ENCODE data around the gene CD320. TPM values are rescaled to one million over a fixed set of nuclear protein-coding genes. Genes with fewer than 3 reads are reported as not detected.

Gene CD320
- total RNA-seq, 4 donors from 2014 or later = 23.6 to 72.9 (median 37.6) TPM

GRCh38 chr19:8262431-8262830 is 45.7 kb downstream of the CD320 start:
- TF ChIP-seq, protein P1, sequence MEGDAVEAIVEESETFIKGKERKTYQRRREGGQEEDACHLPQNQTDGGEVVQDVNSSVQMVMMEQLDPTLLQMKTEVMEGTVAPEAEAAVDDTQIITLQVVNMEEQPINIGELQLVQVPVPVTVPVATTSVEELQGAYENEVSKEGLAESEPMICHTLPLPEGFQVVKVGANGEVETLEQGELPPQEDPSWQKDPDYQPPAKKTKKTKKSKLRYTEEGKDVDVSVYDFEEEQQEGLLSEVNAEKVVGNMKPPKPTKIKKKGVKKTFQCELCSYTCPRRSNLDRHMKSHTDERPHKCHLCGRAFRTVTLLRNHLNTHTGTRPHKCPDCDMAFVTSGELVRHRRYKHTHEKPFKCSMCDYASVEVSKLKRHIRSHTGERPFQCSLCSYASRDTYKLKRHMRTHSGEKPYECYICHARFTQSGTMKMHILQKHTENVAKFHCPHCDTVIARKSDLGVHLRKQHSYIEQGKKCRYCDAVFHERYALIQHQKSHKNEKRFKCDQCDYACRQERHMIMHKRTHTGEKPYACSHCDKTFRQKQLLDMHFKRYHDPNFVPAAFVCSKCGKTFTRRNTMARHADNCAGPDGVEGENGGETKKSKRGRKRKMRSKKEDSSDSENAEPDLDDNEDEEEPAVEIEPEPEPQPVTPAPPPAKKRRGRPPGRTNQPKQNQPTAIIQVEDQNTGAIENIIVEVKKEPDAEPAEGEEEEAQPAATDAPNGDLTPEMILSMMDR (IDR thresholded peaks at IDR 0.05; ENCODE audit: low read depth) = no peak

- TF ChIP-seq, protein P1 (IDR thresholded peaks at IDR 0.05; ENCODE audit: low read depth) = no peak
Measured at GRCh38 chr19:8261881-8262280, 46.3 kb downstream of the CD320 start.

DNA sequence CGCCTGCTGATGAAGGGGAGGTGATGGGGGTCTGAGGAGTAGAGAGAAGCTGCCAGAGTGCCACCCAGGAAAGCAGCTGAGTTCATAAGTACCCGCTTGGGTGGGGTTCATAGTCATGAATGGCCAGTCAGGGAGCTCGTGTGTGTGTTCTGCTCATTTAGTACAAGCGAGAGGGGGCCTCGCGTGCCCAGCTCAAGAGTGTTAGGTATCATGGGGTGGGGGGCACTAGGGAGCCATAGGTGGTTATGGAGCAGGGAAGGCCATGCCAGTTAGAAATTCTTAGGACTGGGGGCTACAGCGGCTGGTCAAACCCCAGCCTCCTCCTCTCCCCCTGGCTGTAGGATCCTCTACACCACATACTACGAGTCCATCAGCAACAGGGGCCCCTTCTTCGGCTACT is 46.8 kb downstream of the CD320 start:
- TF ChIP-seq, protein P1 (IDR thresholded peaks at IDR 0.05; ENCODE audit: low read depth) = no peak

DNA sequence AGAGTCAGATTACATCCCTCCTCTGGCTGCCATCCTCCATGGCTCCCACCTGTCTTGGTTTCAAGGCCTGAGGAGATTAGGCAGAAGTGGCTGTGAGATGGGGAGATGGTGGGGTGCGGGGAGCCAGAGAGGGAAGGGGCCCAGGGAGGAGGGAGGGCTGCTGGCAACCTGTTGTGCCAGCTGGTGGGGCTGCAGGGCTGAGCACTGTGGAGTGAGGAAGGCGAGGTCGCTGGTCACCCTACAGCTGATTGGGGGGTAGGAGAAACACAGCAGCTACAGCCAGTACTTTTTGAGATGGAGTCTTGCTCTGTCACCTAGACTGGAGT is 48.3 kb downstream of the CD320 start:
- TF ChIP-seq, protein P1 (IDR thresholded peaks at IDR 0.05; ENCODE audit: low read depth) = no peak

DNA sequence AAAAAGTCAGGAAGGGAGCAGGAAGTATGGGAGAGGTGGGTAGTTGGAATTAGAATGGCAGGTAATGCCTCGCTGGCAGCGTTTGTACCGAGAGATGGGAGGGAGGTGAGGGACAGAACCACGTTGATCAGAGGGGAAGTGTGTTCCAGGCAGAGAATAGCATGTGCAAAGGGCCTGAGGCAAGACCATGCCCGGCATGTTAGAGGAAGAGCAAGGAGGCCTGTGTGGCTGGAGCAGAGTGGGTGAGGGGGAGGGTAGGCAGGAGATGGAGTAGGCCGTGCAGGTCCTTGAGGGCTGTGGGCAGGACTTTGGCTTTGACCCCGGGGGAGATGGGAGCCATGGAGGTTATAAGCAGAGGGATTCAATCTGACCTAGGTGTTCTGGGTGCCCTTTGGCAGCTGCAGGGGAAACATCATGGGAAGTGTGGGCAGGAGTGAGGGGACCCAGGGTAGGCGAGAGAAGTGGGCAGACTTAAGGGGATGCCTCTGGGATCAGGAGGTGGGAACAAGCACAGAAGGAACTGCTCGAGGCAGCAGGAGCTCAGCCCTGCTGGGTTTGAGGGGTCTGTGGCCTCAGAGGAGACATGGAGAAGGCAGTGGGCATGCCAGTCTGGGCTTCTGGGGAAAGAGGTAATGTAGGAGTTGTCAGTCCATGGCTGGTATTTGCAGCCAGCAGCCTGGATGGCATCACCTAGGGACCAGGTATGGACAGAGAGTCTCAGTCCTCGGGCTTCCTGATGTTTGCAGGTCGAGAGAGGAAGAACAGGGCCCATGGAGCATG is 48.8 kb downstream of the CD320 start:
- TF ChIP-seq, protein P1 (IDR thresholded peaks at IDR 0.05; ENCODE audit: low read depth) = no peak

GRCh38 chr19:8257052-8257443 is 51.1 kb downstream of the CD320 start:
- TF ChIP-seq, protein P1 (IDR thresholded peaks at IDR 0.05; ENCODE audit: low read depth) = no peak

DNA sequence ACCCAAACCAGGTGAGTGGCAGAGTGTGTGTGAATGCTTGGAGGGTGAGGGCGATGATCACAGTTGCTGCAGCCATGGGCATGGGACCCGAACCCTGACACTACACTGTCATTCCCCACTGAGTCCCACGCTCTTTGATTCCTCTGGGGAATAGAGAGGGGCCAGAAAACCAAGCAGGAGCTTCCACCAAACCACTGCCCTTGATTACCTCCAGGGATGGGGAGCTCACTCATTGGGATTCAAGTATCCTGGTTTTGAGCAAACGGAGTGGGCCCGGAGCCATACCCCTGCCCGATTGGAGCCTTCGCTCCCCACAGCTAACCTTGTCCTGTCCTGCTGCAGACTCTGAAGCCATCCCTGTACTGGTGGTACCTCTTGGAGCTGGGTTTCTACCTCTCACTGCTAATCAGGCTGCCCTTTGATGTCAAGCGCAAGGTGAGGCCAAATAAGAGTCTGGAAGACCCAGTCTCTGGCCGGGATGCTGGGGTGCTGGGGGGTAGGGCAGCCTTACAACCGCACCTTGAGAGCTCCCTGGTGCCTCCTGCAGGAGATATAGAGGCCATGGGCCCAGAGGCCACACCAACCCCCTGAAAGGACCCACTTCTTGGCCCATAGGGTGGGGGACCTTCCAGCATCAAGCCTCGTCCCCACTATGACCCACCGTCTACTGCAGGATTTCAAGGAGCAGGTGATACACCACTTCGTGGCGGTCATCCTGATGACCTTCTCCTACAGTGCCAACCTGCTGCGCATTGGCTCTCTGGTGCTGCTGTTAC is 51.7 kb downstream of the CD320 start:
- TF ChIP-seq, protein P1 (IDR thresholded peaks at IDR 0.05; ENCODE audit: low read depth) = no peak
